ENCODE measurements around the gene KIF3C. TPM values are rescaled to one million over a fixed set of nuclear protein-coding genes. Genes with fewer than 3 reads are reported as not detected.

Gene KIF3C
- total and polyA plus RNA-seq, 10 of the 15 experiments (the other 5 are each of a cell fraction or from before 2014, with no cell fraction given), result 0.10 to 0.63 (median 0.46) TPM

GRCh38 chr2:25972049-25972823 lies 10.1 kb downstream of the KIF3C start (continued):
- no peak for TF ChIP-seq ATF3 (IDR thresholded peaks at IDR 0.05; ENCODE audit: borderline replicate concordance, extremely low read depth, low read depth, low read length)
- TF ChIP-seq ZBTB11 (CRISPR knock-in tag; IDR thresholded peaks at IDR 0.05), result no peak
- TF ChIP-seq CREM (IDR thresholded peaks at IDR 0.05; ENCODE audit: low read depth), result no peak

GRCh38 chr2:25971596-25971995 lies 10.7 kb downstream of the KIF3C start:
- no peak overlapping the region for H3K27ac ChIP-seq (ENCODE audit: control insufficient read depth, insufficient read depth)
- POLR2A ChIA-PET, result no interaction called here
- no peaks in the 10 kb centered on the region for H3K4me1 ChIP-seq (ENCODE audit: control insufficient read depth, insufficient read depth, low read length)
- no peaks in the 10 kb centered on the region for H3K79me2 ChIP-seq (ENCODE audit: control insufficient read depth, insufficient read depth, low read length)
- no peak for ATAC-seq
- no peak for TF ChIP-seq CTCF (IDR thresholded peaks at IDR 0.05 in 2 of 3, conservative IDR thresholded peaks at IDR 0.05 in 1 of 3; ENCODE audit: control insufficient read depth in 2 of 3, extremely low read depth in 1 of 3, insufficient read depth in 1 of 3, low read depth in 3 of 3, low read length in 3 of 3)
- TF ChIP-seq NFIC (IDR thresholded peaks at IDR 0.05; ENCODE audit: low read depth, low read length), result no peak
- TF ChIP-seq ZBED1 (IDR thresholded peaks at IDR 0.05; ENCODE audit: borderline replicate concordance), result no peak
- no peak for TF ChIP-seq PAX8 (IDR thresholded peaks at IDR 0.05)
- no peak for TF ChIP-seq TCF3 (IDR thresholded peaks at IDR 0.05; ENCODE audit: borderline replicate concordance, insufficient read depth, low read depth, low read length)
- TF ChIP-seq NFYB (IDR thresholded peaks at IDR 0.05; ENCODE audit: insufficient read depth, low read depth, low read length), result no peak
- no peak for TF ChIP-seq EZH2 (IDR thresholded peaks at IDR 0.05; ENCODE audit: borderline replicate concordance, control insufficient read depth, low read depth, low read length)
- no peak for TF ChIP-seq LARP7 (IDR thresholded peaks at IDR 0.05)
- no peak for TF ChIP-seq SREBF1 (IDR thresholded peaks at IDR 0.05; ENCODE audit: low read length)
- TF ChIP-seq RCOR1 (conservative IDR thresholded peaks at IDR 0.05; ENCODE audit: low read depth, low read length), result no peak
- no peak for TF ChIP-seq SUZ12 (IDR thresholded peaks at IDR 0.05; ENCODE audit: unreplicated experiment)
- no peak for TF ChIP-seq SMAD5 (IDR thresholded peaks at IDR 0.05; ENCODE audit: low read depth)
- TF ChIP-seq FOXM1 (IDR thresholded peaks at IDR 0.05; ENCODE audit: low read depth, low read length), result no peak
- no peak for TF ChIP-seq GABPA (IDR thresholded peaks at IDR 0.05; ENCODE audit: low read depth)
- no peak overlapping the region for H2AFZ ChIP-seq (ENCODE audit: control insufficient read depth, low read depth, low read length)
- H3K4me2 ChIP-seq (ENCODE audit: control insufficient read depth, insufficient read depth), result no peak overlapping the region
- H3K9ac ChIP-seq (ENCODE audit: control insufficient read depth, insufficient read depth, low read length), result no peak overlapping the region
- no peaks in the 10 kb centered on the region for H4K20me1 ChIP-seq (ENCODE audit: control insufficient read depth, insufficient read depth)
- H3K9me3 ChIP-seq (replicated peaks; ENCODE audit: control insufficient read depth, insufficient read depth, low read length), result no peaks in the 10 kb centered on the region
- DNase-seq (ENCODE audit: low read depth, low spot score), result no peak
- H3K4me3 ChIP-seq, result no peak overlapping the region
- H3K27me3 ChIP-seq (replicated peaks in 1 of 2; ENCODE audit: control insufficient read depth in 2 of 2, insufficient read depth in 2 of 2, low read length in 1 of 2), result no peaks in the 10 kb centered on the region
- SMC1A ChIA-PET (ENCODE audit: uncharacterized antibody, unreplicated experiment), result interaction anchor here (0.5 to 0.7 kb wide), 3 partner anchors 27 to 216 kb away, joined by 3 read pairs; no protein-coding TSS in a partner anchor
- no peak for FAIRE-seq
- 44% methylated on average over 3 of the region's 3 CpGs for WGBS (ENCODE audit: insufficient coverage, insufficient replicate concordance, low lambda C conversion rate, missing lambda C conversion rate)
- BruUV-seq (replicated peaks), result no TSS peak
- CTCF ChIA-PET, result interaction anchor here (0.6 to 4.0 kb wide), 2 partner anchors 20 to 951 kb away, joined by 3 to 13 read pairs; no protein-coding TSS in a partner anchor
- RAD21 ChIA-PET (ENCODE audit: unreplicated experiment), result interaction anchor here (1.1 kb wide), 1 partner anchor 117 kb away, joined by 3 read pairs; no protein-coding TSS in a partner anchor
- intact Hi-C loops (cut with micrococcal nuclease; ENCODE audit: unreplicated experiment) (no loop called here), in situ Hi-C loops (cut with MboI) (no loop called here)
- H3K36me3 ChIP-seq (ENCODE audit: control insufficient read depth in 2 of 2, insufficient read depth in 2 of 2, low read length in 1 of 2), result no peaks in the 10 kb centered on the region

Data from GM12878 (cell line).